B cell (primary cell): ENCODE measurements around the gene NRP1.

ENCODE experiments used
- EZH2 ChIP-seq: IDR thresholded peaks from 2 replicates; pipeline ENCODE4 v1.6.1; 2012; ENCODE audit warnings: borderline replicate concordance, low read depth, mild to moderate bottlenecking, moderate library complexity, low read length; ENCODE audit not compliant: insufficient read depth, poor library complexity, severe bottlenecking
- TF ChIP-seq, protein P1 (sequence below): fragments of 200-600 bp; IDR thresholded peaks from one replicate; pipeline ENCODE4 v1.8.0; 2022; ENCODE audit warnings: antibody characterized with exemption, mild to moderate bottlenecking

- TF ChIP-seq, protein P1, sequence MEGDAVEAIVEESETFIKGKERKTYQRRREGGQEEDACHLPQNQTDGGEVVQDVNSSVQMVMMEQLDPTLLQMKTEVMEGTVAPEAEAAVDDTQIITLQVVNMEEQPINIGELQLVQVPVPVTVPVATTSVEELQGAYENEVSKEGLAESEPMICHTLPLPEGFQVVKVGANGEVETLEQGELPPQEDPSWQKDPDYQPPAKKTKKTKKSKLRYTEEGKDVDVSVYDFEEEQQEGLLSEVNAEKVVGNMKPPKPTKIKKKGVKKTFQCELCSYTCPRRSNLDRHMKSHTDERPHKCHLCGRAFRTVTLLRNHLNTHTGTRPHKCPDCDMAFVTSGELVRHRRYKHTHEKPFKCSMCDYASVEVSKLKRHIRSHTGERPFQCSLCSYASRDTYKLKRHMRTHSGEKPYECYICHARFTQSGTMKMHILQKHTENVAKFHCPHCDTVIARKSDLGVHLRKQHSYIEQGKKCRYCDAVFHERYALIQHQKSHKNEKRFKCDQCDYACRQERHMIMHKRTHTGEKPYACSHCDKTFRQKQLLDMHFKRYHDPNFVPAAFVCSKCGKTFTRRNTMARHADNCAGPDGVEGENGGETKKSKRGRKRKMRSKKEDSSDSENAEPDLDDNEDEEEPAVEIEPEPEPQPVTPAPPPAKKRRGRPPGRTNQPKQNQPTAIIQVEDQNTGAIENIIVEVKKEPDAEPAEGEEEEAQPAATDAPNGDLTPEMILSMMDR = no peak
- TF ChIP-seq EZH2 = no peak
These were observed 87.1 kb downstream of the NRP1 start for GRCh38 chr10:33247221-33247922.
